ENCODE results near the gene CX3CR1.
"Not testable (repeated sequence)": the region's sequence is repeated elsewhere in the genome, so short reads cannot be mapped to it uniquely, and the experiment has no call there.

DNA sequence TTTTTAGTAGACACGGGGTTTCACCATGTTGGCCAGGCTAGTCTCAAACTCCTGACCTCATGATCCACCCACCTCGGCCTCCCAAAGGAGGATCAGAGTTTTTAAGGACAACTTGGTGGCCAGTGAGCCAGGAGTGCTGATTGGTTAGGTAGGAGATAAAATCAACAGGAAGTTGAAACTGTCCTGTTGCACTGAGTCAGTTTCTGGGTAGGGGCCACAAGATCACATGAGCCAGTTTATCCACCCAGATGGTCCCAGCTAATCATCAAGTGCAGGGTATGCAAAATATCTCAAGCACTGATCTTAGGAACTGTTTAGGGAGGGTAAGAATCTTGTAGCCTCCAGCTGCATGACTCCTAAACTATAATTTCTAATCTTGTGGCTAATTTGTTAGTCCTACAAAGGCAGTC, 41.7 kb upstream of the CX3CR1 start:
- not testable (repeated sequence) for TF ChIP-seq TAF1 (IDR thresholded peaks at IDR 0.05; ENCODE audit: low read depth); EZH2 (IDR thresholded peaks at IDR 0.05; ENCODE audit: borderline replicate concordance, insufficient read depth, low read length, poor library complexity, severe bottlenecking); RAD21 (conservative IDR thresholded peaks at IDR 0.05); EP300 (conservative IDR thresholded peaks at IDR 0.05; ENCODE audit: poor library complexity, severe bottlenecking); POLR2AphosphoS5 (IDR thresholded peaks at IDR 0.05)
- TF ChIP-seq, protein P1, sequence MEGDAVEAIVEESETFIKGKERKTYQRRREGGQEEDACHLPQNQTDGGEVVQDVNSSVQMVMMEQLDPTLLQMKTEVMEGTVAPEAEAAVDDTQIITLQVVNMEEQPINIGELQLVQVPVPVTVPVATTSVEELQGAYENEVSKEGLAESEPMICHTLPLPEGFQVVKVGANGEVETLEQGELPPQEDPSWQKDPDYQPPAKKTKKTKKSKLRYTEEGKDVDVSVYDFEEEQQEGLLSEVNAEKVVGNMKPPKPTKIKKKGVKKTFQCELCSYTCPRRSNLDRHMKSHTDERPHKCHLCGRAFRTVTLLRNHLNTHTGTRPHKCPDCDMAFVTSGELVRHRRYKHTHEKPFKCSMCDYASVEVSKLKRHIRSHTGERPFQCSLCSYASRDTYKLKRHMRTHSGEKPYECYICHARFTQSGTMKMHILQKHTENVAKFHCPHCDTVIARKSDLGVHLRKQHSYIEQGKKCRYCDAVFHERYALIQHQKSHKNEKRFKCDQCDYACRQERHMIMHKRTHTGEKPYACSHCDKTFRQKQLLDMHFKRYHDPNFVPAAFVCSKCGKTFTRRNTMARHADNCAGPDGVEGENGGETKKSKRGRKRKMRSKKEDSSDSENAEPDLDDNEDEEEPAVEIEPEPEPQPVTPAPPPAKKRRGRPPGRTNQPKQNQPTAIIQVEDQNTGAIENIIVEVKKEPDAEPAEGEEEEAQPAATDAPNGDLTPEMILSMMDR (IDR thresholded peaks at IDR 0.05; ENCODE audit: poor library complexity, severe bottlenecking), result not testable (repeated sequence)

Measured in neural cell (in vitro differentiated cells).